AG04449 (cell line): ENCODE results near the gene ARHGAP4.
A peak's percentile ranks its signal among the peaks of the same experiment; 100 is the strongest.

Experiments
- CTCF ChIA-PET: fragments of 350-600 bp; formaldehyde crosslinking; extraction: SDS; loops from one replicate; lab custom pipeline; 2021; ENCODE audit warnings: antibody characterized with exemption; lab: Yijun Ruan, JAX
- POLR2A ChIA-PET: fragments of 400-600, 350-600 bp; formaldehyde crosslinking; extraction: SDS; loops from one replicate; lab custom pipeline; 2020; ENCODE audit warnings: antibody characterized with exemption, inconsistent platforms; lab: Yijun Ruan, JAX
- DNase-seq: peaks from one replicate; pipeline ENCODE4 v3.0.0-alpha.2; 2010; ENCODE audit warnings: low read depth, low spot score
- H3K4me3 ChIP-seq: 2 replicates; pipeline ENCODE4 v1.5.1; 2011; ENCODE audit warnings: low read depth, mild to moderate bottlenecking, control low read depth, low read length
- CTCF ChIP-seq: IDR thresholded peaks from one replicate; pipeline ENCODE4 v1.5.1; 2011; ENCODE audit warnings: mild to moderate bottlenecking, moderate library complexity, low read length, control low read depth, inconsistent platforms; ENCODE audit not compliant: insufficient read depth; ENCODE audit errors: missing control alignments

ARHGAP4 gene

DNA sequence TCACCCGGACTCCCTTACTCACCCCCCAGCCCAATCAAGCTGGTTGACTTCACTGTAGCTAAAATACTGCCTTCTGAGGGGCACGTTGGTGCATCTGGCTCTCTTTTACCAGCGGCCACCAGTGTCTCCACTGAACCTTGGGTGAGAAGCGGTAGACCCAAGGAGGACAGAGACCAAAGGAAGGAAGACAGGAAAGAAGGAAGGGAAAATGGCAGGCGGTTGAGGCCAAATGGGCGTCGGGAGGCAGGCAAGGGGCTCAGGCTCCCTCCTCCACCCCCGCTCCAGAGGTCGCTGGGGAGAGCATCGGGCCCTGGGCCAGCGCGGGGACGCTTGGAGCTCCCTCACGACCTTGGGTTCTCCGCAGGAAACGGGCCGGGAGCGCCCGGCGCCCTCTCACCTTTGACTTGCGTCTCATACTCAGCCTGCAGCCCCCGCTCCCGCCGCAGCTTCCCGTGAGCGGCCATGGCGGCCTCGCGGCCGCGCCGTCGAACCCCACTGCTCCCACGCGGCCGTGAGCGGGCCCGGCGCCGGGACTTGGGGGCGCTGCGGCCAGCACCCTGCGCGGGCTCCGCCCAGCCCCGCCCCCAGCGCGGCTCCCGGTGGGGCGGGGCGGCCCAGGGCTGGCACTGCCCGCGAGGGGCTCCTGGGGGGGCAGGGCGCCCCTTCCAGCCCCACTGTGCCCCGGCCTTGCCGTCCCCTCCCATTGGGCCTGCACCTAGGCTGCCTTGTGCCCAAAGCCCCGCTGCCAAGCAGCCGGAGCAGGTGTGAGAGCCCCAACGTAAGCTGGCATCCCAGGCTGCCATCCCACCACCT lies at the start of gene ARHGAP4:
Gene ARHGAP4, minus strand, starts transcription at position 526 of the 813 bp plus-strand sequence. Its CDS starts 62 bp downstream, at position 464.
- TF ChIP-seq CTCF = no peak
- DNase-seq = no peak
- CTCF ChIA-PET = interaction anchor here (1.3 to 6.6 kb wide), 6 partner anchors 8 to 162 kb away, joined by 3 to 84 read pairs (median 7); partner anchors contain the start of genes HCFC1, IDH3G, PLXNB3 and RENBP
- POLR2A ChIA-PET = interaction anchor here (0.6 kb wide), 1 partner anchor 8 kb away, joined by 3 read pairs; no protein-coding TSS in a partner anchor
- H3K4me3 ChIP-seq = peak within 1 kb of the TSS; percentile 62

GRCh38 chrX:153974726-153975286 lies 48.7 kb upstream of the ARHGAP4 start:
- ChIA-PET POLR2A (no interaction called here), CTCF (interaction anchor here (1.4 kb wide), 1 partner anchor 38 kb away, joined by 5 read pairs; no protein-coding TSS in a partner anchor)
- no peak overlapping the region for H3K4me3 ChIP-seq
- no peak for TF ChIP-seq CTCF
- DNase-seq = no peak

- CTCF ChIA-PET = no interaction called here
- TF ChIP-seq CTCF = no peak
- peak overlapping the region; percentile 12; the same call in 1 of the 2 replicates for H3K4me3 ChIP-seq
- POLR2A ChIA-PET = no interaction called here
- DNase-seq = no peak
Observed at GRCh38 chrX:153974003-153974725, 48.1 kb upstream of the ARHGAP4 start.

DNA sequence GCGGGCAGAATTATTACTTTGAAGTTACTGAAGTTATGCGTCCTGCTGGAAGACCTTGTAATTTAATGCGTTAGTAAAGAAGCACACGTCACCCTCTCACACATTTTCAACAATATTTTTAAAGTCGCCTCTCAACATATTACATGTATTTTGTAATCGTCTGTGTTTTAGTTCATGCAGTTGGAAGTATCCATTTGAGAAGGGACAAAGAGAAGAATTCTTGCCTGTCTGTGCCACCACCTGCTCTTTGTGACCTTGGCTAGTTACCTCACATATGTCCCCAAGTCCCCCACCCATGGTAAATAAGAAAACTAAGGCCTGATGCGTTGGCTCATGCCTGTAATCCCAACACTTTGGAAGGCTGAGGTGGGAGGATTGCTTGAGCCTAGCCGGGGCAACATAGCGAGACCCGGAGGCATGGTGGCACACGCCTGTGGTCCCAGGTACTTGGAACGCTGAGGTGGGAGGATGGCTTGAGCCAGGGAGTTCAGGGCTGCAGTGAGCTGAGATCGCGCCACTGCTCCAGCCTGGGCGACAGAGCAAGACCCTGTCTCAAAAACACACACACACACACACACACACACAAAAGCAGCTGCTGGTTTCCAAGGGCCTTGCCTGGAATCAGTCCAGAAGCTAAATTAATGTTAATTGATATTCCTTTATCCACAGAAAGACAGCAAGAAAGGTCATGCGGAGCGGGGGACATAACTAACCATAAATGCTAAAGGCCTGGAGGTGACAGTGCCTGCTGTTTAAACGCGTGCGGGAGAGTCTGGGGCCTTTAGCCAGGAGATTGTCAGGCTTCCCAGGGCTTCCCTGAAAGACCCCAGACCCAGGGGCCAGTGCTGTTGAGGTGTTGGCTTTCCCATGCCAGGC lies 47.3 kb upstream of the ARHGAP4 start:
- ChIA-PET POLR2A (no interaction called here), CTCF (no interaction called here)
- DNase-seq = no peak
- no peak for TF ChIP-seq CTCF
- H3K4me3 ChIP-seq = peak overlapping the region; percentile 83

DNA sequence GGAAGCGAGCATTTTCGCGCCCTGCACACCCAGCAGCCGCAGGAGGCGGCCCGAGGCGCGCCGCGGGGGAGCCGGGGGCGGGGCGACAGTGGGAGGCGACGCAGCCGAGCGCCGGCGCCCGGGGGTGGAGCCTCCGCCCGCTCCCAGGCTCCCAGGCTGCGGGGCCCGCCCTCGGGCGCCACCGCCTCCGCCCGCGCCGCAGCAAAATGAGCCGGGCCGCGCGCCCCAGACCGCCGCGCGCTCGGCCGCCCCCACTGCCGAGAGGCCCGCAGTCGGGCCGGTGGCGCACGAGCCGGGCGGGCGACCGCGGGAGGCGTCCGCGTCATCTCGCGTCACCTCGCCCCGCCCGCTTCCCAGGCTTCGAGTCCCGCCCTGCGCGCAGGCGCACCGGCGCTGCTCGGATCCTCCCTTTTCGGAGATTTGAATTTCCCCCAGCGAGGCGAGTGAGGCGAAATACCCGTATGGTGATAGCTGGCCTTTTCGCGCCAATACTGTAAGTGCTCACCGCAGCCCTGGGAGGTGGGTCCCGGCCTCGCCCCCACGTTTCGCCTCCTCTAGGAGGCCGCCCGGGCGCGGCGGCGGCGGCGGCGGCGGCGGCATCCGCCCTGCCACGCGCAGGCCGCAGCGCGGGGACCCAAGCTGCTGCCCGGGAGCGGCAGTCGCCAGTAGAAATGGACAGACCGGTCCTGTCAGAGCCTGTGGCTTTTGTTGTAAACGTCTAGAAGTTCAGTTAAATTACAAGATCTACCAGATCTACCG lies 46.5 kb upstream of the ARHGAP4 start, which contains the start of gene TMEM187:
Gene TMEM187, plus strand, starts transcription at position 387 of the 759 bp plus-strand sequence. CDS start 9,309 bp downstream, outside the sequence.
- no peak for TF ChIP-seq CTCF
- DNase-seq = no peak
- POLR2A ChIA-PET = no interaction called here
- peak within 1 kb of the TSS; percentile 83 for H3K4me3 ChIP-seq
- CTCF ChIA-PET = no interaction called here
